Right lobe of liver (tissue), 4 donors: Measurements from ENCODE around the gene GBP6.

Experiments
- CTCF ChIP-seq, 4 donors: fragments of 200-600 bp in 3 of 4; fragments of 450-650 bp in 1 of 4; IDR thresholded peaks; one replicate each; pipeline versions ENCODE4 v1.5.1 to v1.8.0; 2016 to 2022; ENCODE audit warnings: antibody characterized with exemption in 4 of 4, mild to moderate bottlenecking in 2 of 4
- POLR2A ChIP-seq: fragments of 450-650 bp; IDR thresholded peaks from one replicate; pipeline ENCODE4 v1.6.1; 2017; ENCODE audit warnings: antibody characterized with exemption, mild to moderate bottlenecking
- donor health status: DM: no; HTN: no; CAD: no.
- donor health status: DM: no; HTN: no; CAD: no.
- donor health status: DM: no; HTN: yes; CAD: no.

DNA sequence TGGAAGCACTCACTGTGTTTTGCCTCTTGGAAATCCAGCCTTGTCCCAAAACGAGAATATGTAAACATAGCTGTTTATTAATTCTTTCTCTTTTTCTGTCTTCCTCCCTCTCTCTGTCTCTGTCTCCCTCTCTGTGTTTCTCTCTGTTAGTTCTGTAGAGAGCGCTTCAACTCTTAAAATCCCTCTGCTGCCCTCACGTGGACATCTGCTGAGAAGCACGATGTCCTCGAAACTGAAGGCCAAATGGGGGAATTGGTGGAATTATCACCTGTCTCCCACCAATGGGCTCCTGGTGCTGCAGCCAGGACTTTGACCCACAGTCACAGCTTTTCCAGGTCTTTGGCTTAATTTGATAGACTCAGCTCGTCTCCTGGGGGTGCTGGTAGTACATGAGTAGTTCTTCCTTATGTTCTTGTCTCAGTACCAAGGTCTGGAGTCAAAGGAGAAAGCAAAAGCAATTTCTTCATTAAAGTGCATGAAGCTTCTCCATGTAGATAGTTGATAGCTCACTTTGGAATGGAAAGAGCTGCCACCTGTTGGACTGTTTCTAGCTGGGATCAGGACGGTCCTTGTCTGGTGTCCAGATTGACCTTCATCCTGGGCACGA is 5.5 kb upstream of the GBP6 start:
- TF ChIP-seq CTCF (IDR thresholded peaks at IDR 0.05), result peak; percentile 73 to 82 (median 78)
- TF ChIP-seq POLR2A, result no peak
